GM18519 (cell line): ENCODE measurements around the gene CT45A3.
"Not testable (repeated sequence)": the region's sequence is repeated elsewhere in the genome, so short reads cannot be mapped to it uniquely, and the experiment has no call there.

Source experiments
- ATAC-seq: cut with Tn5 transposase; IDR thresholded peaks from one replicate; pipeline ENCODE4 v1.9.1; 2021; ENCODE audit warnings: mild to moderate bottlenecking, moderate library complexity; ENCODE audit not compliant: unreplicated experiment, low FRiP score

Gene CT45A3

DNA sequence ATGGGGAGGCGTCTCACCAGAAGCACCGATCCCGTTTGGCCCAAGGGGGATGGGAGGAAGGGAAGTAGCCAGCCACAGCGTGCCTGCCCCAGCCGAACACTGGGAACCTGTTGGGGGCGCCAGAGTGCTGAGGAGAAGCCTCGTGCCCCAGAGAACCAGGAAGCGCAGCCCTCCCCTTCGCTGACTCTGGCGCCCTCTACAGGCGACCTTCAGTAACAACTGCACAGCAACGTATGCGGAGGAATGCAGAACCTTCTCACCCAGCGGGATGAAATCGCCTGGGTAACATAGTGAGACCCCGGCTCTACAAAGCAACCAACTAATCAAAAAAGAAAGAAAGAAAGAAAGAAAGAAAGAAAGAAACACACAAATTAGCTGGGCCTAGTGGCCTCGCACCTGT is at the start of gene CT45A3:
Gene CT45A3 (minus strand): TSS at position 101 of the 400 bp plus-strand sequence. CDS start 3,747 bp downstream, outside the sequence.
- not testable (repeated sequence) for ATAC-seq

DNA sequence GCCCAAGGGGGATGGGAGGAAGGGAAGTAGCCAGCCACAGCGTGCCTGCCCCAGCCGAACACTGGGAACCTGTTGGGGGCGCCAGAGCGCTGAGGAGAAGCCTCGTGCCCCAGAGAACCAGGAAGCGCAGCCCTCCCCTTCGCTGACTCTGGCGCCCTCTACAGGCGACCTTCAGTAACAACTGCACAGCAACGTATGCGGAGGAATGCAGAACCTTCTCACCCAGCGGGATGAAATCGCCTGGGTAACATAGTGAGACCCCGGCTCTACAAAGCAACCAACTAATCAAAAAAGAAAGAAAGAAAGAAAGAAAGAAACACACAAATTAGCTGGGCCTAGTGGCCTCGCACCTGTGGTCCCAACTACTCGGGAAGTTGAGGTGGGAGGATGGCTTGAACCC is 34.7 kb upstream of the CT45A3 start, which contains the start of gene CT45A6:
Gene CT45A6 (minus strand): TSS at position 101 of the 400 bp plus-strand sequence. CDS start 3,794 bp downstream, outside the sequence.
- not testable (repeated sequence) for ATAC-seq

DNA sequence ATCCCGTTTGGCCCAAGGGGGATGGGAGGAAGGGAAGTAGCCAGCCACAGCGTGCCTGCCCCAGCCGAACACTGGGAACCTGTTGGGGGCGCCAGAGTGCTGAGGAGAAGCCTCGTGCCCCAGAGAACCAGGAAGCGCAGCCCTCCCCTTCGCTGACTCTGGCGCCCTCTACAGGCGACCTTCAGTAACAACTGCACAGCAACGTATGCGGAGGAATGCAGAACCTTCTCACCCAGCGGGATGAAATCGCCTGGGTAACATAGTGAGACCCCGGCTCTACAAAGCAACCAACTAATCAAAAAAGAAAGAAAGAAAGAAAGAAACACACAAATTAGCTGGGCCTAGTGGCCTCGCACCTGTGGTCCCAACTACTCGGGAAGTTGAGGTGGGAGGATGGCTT is 17.4 kb upstream of the CT45A3 start, which contains the start of gene CT45A5:
Gene CT45A5 (minus strand): TSS at position 101 of the 400 bp plus-strand sequence. CDS start 3,774 bp downstream, outside the sequence.
- not testable (repeated sequence) for ATAC-seq

DNA sequence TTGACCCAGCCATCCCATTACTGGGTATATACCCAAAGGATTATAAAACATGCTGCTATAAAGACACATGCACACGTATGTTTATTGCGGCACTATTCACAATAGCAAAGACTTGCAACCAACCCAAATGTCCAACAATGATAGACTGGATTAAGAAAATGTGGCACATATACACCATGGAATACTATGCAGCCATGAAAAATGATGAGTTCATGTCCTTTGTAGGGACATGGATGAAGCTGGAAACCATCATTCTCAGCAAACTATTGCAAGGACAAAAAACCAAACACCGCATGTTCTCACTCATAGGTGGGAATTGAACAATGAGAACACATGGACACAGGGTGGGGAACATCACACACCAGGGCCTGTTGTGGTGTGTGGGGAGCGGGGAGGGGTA is 23.3 kb downstream of the CT45A3 start:
- ATAC-seq: not testable (repeated sequence)

- ATAC-seq: no peak
Measured at GRCh38 chrX:135741192-135741715, 26.7 kb downstream of the CT45A3 start.

GRCh38 chrX:135740681-135741149 is 27.3 kb downstream of the CT45A3 start:
- peak; percentile 61 for ATAC-seq

DNA sequence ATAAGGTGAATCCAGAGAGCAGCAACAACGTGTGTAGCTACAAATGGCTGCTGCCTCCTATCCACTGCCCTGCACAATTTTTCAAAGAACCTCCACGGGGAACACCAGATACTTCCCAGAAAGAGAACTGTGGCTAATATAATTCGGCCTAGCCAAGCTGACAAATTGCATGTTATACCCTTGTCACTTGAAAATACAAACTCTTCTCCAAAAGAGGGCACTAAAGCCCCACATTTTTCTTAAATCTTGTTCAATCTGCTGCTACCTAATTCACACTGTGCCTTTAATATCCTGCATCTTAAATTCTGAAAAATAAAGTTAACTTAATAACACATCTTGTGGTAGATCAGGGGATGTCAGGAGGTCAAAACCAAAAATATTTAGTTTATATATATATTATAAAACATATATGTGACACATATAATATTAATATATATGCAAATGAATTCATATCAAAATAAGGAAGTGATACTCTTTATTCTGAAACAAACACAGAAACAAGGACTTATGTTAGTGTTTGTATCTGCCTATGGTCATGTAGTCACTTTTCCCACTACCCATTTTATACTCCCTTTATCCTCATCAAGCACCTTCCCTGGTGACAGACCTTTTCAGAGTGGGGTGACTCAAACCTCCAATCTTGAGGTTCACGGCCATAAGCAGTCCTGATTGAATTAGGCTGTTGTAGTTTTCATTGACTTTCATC is 30.5 kb downstream of the CT45A3 start:
- no peak for ATAC-seq

DNA sequence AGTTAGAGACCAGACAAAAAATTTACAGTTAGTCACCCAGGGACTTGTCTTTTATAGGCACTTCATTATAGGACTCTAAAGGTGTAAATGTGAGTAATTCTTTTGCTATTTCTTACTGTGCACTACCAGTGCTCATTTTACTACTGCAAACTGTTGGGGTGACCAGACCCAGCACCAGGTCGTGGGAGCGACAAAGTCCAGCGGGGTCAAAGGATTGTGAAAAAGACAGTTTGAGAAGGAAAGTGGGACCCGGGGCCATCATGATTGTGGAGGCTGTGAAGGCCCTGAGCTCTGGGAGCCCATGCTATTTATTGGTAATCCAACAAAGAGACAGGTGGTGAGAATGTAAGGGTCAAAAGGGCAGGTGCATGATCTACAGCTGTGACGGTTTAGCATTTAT is 33.3 kb downstream of the CT45A3 start:
- ATAC-seq: not testable (repeated sequence)

GRCh38 chrX:135713795-135714194 is 54.2 kb downstream of the CT45A3 start:
- ATAC-seq: no peak

GRCh38 chrX:135713183-135713689 is 54.8 kb downstream of the CT45A3 start, which contains the start of gene CT45A1:
CT45A1 (plus strand) TSS chrX:135713639; CDS start chrX:135718941, 5,302 bp downstream.
- ATAC-seq: not testable (repeated sequence)
